ENCODE data around the gene ZFYVE21. TPM values are rescaled to one million over a fixed set of nuclear protein-coding genes. Genes with fewer than 3 reads are reported as not detected.

The ZFYVE21 gene
- total RNA-seq, 1 donor from 2014 or later = 46.9 TPM

DNA sequence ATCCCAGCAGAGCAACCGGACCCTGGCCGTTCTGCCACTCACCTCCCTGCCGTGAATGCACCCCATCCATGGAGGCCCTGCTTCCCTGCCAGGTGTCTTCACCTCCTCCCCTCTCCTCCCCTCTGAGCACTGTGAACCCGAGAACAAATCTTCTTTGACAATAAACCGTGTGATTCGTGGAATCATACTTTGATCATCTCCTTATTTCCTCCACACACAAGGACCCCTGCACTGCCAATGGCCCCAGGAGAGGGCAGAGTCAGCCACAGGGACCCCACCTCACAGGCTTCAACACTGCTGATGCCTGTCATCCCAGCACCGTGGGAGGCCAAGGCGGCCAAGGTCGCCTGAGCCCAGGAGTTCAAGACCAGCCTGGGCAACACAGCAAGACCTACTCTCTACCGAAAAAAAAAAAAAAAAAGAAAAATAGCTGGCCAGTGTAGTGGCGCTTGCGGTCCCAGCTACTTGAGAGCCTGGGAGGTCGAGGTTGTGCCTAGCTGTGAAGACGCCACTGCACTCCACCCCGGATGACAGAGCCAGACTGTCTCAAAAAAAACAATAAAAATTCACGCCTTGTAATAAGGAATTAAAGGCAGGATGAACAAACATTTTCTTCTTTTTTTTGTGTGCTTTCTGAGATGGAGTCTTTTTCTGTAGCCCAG, 1.4 kb upstream of the ZFYVE21 start:
- intact Hi-C loops (cut with DNase I) = loop anchor here (2.0 to 10.0 kb wide), 2 partner anchors 149 to 197 kb away; partner anchors contain the start of genes BAG5 and COA8
- DNase-seq (ENCODE audit: missing footprints) (no peak), ATAC-seq (no peak)

DNA sequence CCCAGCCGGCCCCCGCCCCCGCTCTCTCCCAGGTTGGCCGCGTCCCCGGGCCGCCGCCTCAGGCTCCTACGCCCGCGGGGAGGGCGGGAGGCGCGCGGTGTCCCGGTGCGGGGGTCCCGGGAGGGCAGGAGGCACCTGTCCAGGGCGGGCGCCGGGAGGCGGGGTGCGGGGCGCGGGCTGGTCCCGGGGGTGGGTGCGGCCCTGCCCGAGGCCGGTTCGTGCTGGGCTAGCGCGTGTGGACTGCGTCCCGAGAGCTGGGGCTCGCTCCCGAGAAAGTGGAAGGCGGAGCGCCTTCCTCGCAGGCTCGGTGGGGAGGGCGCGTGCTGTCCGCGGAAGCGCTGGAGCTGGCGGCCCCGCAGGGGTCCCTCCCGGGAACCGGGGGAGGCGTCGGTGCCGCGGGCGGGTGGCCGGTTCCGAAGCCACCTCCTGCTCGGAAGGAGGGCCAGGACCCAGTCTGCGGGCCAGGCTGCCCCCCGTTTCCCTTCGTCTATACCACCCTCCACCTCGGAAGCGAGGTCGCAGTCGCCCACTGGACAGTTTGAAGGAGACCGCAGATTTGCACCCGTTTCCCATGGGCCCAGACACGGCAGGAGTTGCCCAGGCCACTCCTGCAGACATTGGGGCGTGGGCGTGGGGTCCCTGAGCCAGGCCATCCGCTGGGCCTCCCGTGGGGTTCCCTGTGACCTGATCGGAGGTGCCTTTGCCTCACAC, 636 bp downstream of the ZFYVE21 start:
- intact Hi-C loops (cut with DNase I) = loop anchor here (10.0 kb wide), 1 partner anchor 151 kb away; the partner anchor contains the start of genes BAG5 and COA8
- ATAC-seq (no peak), DNase-seq (ENCODE audit: missing footprints) (peak; percentile 66)

DNA sequence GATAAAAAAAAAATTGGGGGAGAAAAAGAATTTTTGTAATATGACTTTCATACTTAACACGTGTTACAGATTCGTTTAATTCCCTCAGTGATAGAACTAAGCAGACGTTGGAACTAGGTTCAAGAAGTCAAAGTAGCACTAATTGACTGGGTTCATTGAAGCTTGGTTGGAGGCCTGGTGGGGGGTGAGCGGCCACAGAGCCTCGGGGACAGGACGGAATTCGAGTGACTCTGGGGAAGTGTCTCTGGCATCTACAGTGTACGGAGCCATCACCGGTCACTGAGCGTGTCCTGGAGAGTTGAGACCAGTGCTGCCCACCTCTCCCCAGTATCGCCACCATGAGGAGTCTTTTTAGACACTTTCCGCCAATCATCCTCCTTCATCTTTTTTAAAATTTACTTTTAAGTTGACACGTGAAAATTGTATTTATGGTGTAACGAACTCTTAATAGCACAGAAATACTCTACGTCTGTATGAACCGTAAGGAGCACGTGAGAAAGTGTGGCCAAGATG, 1.3 kb downstream of the ZFYVE21 start:
- peak; percentile 64 for DNase-seq (ENCODE audit: missing footprints)
- ATAC-seq = no peak
- intact Hi-C loops (cut with DNase I) = loop anchor here (10.0 kb wide), 1 partner anchor 152 kb away; the partner anchor contains the start of genes BAG5 and COA8

DNA sequence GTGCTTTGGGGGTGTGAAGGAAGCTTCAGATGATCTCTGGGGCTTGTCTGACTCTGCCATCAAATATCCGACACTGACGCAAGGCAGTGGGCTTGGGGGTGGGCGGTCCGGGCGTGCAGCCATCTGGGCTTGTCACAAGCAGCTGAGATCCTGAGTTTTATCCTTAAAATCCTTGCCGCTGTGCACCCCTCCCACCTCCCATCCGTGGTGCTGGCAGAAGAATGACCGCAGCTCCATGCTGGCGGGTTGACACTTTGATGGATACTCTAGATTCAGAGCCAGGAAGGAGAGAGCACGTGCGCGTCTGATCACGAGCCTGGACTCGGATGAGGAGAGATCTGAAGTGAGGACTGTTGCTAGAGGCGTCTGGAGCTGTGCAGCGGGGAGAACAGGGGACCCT, 3.0 kb downstream of the ZFYVE21 start:
- ATAC-seq (no peak), DNase-seq (ENCODE audit: missing footprints) (peak; percentile 58)
- intact Hi-C loops (cut with DNase I) = loop anchor here (10.0 kb wide), 1 partner anchor 154 kb away; the partner anchor contains the start of genes BAG5 and COA8

DNA sequence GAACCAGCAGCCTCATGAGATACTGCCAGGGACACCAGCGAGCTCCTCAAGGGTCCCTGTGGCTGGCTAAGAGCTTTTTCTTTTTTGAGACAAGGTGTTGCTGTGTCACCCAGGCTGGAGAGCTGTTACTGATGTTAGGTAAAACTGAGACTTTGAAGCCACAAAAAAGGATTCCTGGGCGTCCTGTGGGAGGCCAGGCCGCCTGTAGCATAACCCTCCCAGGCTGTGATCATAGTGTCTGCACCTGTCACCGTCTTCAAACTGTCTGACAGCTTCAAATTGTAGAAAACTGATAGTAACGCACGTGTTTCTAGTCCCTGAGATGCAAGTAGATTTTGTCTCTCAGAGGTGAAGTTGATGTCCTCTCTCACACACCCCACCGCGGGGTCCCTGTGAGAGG, 4.1 kb downstream of the ZFYVE21 start:
- ATAC-seq (no peak), DNase-seq (ENCODE audit: missing footprints) (no peak)
- intact Hi-C loops (cut with DNase I) = loop anchor here (10.0 kb wide), 1 partner anchor 155 kb away; the partner anchor contains the start of genes BAG5 and COA8

DNA sequence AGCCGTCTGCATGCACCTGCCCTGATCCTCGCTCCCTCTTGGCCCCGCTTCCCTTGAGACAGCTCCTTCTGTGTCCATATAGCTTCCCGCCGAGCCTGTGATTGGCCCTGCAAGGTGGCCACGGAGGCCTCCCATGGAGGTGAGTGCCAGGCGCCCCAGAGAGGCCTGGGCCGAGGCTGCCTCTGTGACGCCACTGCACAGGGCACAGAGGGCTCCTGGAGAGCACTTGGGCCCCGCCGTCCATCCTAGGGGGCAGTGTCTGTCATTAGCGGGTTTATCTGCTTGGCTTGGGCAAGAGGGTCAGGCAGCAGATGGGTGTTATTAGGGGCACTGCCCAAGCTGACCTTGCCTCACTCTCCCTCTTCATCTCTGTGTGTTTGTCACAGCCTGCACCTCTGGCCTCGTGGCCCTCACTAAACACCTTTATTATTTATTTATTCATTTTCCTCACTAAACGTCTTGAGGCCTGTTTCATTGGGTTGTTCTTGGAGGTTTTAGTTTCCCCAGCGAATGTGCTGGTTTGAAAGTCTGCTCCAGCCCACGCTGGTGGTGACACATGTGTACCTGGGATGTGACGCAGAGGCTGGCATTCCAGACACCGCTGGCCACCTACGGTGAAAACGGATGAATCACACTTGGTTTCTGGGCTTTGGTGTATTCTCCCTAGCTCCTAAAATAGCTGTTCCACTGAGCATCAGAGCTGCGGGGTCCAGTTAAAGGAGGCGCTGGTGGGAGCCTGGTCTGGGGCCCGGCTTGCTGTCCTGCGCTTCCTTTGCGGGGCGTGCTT, 5.9 kb downstream of the ZFYVE21 start:
- DNase-seq (ENCODE audit: missing footprints) = no peak
- ATAC-seq = no peak
- intact Hi-C loops (cut with DNase I) = no loop called here

DNA sequence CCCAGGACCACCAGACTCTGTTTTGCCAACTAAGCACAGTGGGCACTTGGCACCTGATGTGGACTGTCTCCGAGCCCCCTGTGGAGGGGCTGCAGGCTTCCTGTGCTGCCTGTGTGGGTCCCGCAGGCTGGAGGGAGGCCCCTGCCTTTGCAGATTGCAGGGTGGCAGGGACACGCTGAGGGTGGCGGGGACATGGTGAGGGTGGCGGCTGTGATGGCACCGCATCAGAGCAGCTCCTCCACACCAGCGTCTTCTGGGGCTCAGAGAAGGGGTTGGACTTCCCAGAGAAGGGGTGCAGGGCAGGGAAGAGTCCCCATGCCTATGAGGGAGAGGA, 8.1 kb downstream of the ZFYVE21 start:
- DNase-seq (ENCODE audit: missing footprints) (no peak), ATAC-seq (no peak)
- intact Hi-C loops (cut with DNase I) = no loop called here

DNA sequence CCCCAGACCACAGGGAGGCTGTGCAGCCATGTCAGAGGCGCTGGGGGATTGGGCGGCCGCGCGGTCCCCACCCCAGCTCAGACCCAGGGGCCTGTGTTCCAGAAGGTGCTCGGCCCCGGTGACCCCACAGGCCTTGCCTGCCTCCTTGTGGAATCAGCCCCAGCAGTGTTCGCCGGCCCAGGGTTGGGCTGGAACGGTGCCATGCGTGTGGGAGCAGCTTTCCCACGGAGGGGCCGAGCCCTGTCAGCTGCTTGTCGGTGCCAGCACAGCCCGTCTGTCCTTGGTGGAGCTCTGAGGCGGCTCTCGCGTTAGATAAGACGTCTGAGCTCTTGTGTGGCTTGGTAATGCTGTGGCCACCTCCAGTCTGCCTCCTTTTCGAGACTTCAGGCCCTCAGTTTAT, 8.5 kb downstream of the ZFYVE21 start:
- peak; percentile 80 for ATAC-seq
- intact Hi-C loops (cut with DNase I) = no loop called here
- DNase-seq (ENCODE audit: missing footprints) = peak; percentile 84

DNA sequence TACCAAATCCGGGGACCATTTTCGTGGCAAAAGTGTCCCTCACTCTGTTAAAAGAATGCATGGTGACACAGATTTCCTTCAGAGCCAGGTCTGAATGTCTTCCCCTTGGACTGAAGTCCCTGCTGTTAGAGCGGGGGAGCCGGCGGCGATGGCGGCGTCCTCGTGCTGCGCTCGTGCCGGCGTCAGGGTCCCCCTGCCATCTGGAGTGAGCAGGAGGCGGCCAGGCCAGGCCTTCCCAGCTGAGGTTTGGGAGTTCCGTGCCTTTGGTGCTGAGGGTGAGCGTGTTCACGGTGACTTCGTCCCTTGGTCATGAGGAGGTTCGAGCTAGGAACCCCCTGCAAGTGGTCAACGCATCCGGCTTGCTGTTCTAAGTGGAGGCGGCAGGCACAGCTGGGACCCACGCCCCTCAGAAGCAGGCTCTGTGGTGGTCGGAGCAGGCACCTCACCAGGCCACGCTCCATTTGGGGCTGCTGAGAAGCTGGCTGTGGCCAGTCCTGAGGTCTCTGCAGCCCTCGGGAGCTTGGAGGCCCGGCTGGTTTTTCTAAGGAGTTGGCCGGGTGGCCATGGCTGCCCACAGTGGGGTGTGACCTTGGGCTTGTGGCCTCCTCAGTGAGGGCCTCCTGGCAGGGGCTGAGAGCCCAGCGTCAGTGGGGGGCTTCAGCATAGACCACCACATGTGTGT, 9.5 kb downstream of the ZFYVE21 start:
- DNase-seq (ENCODE audit: missing footprints) (no peak), ATAC-seq (no peak)
- intact Hi-C loops (cut with DNase I) = no loop called here

DNA sequence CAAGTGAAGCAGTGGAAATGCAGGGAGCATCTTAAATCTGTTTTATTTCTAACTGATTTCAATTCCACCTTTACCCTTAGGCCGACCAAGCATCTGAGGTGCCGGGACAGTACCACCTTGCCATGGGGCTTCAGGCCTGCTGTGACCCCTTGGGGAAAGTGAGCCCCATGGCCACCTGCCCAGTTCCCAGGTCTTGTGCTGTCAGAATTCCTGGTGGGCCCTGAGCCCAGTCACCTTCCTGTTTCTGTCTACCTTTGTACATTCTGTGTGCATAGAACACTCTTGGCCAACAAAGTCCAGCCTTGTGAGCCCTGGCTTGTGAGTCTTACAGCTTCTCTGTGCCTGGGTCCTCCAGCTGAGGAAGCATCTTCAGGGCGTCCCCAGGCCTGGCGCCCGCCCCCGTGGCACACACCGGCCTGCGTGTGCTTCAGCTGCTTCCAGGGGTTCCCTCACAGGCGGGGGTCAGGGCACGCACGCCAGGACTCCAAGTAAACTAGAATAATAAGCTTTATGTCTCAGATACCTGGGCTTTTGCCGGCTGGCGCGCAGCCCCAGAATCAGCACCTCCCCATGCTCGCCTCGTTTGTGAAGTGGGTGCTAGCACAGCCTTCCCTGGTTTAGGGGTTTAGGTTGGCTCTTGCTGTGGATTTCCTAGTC, 10.3 kb downstream of the ZFYVE21 start:
- intact Hi-C loops (cut with DNase I) = no loop called here
- DNase-seq (ENCODE audit: missing footprints) (no peak), ATAC-seq (no peak)

DNA sequence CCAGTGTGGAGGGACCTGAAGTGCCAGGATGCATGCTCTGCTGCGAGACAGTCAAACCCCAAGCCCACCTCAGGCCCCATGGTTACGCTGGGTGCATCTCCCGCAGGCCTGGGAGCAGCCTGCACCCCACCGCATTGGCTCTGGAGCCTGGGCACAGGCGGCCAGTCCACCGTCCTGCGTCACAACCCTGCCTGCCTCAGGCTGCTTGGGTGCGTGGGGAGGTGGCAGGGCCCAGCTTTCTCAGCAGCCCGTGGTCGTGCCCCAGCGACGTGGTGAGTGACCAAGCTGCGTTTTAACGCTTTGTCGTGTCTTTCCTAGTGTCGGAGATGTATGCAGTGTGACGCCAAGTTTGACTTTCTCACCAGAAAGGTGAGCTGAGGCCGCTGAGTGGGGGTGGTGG, 10.9 kb downstream of the ZFYVE21 start:
- no peak for ATAC-seq
- intact Hi-C loops (cut with DNase I) = no loop called here
- no peak for DNase-seq (ENCODE audit: missing footprints)

DNA sequence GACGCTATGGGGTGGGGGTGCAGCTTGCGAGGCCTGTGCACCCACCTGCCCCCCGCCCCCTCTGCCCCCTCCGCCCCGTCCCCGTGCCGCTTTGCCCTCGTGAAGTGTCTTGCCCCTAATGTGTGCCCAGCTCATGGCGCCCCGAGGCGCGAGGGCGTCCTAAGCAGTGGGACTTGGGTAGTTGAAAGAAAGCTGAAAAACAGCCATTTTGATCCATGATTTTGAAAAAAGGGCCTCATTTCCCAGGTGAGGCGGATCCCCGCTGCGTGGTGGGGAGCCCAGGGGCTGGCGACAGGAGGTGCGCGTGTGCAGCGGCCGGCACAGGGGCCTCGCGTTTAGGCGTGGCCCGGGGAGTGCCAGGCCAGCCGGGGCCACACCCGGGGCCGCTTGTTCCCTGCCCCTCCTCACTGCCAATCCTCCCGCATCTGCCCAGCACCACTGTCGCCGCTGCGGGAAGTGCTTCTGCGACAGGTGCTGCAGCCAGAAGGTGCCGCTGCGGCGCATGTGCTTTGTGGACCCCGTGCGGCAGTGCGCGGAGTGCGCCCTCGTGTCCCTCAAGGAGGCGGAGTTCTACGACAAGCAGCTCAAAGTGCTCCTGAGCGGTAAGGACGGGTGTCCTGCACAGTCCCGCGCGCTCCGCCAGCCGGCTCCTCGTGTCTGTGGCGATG, 11.8 kb downstream of the ZFYVE21 start:
- ATAC-seq = no peak
- intact Hi-C loops (cut with DNase I) = no loop called here
- no peak for DNase-seq (ENCODE audit: missing footprints)

DNA sequence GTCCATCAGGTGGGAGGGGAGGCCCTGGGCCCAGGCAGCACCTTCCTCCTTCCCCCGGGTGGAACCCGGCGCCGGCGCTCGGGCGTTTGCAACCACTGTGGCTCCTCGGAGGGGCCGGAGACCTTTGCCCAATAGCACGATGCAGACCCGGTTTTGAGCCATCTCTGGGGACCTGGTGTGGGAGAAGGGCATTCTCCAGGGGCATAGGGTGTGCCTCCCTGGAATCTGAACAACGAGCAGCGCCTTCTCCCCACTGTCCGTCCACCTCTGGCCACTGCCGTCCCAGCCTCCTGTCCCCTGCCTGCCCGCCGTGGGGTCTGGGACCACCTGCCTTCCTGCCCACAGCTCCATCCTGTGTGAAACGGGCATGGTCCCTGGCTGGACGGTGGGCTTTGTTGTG, 12.5 kb downstream of the ZFYVE21 start:
- no peak for DNase-seq (ENCODE audit: missing footprints)
- ATAC-seq = no peak
- intact Hi-C loops (cut with DNase I) = no loop called here

DNA sequence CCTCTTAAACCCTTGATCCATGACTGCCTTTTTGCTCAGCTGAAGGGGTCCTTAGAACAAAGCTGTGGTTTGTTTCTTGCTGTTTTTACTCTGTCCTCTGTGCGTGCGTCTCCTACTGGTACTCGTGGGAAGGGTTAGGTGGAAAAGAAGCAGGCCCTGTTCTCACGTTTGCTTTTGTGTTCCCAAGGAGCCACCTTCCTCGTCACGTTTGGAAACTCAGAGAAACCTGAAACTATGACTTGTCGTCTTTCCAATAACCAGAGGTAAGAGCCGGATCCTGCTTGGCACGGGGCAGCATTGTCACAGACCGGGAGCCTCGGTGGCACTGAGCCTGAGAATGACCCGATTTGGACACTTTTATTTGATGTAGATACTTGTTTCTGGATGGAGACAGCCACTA, 13.1 kb downstream of the ZFYVE21 start:
- DNase-seq (ENCODE audit: missing footprints) = no peak
- intact Hi-C loops (cut with DNase I) = no loop called here
- no peak for ATAC-seq

DNA sequence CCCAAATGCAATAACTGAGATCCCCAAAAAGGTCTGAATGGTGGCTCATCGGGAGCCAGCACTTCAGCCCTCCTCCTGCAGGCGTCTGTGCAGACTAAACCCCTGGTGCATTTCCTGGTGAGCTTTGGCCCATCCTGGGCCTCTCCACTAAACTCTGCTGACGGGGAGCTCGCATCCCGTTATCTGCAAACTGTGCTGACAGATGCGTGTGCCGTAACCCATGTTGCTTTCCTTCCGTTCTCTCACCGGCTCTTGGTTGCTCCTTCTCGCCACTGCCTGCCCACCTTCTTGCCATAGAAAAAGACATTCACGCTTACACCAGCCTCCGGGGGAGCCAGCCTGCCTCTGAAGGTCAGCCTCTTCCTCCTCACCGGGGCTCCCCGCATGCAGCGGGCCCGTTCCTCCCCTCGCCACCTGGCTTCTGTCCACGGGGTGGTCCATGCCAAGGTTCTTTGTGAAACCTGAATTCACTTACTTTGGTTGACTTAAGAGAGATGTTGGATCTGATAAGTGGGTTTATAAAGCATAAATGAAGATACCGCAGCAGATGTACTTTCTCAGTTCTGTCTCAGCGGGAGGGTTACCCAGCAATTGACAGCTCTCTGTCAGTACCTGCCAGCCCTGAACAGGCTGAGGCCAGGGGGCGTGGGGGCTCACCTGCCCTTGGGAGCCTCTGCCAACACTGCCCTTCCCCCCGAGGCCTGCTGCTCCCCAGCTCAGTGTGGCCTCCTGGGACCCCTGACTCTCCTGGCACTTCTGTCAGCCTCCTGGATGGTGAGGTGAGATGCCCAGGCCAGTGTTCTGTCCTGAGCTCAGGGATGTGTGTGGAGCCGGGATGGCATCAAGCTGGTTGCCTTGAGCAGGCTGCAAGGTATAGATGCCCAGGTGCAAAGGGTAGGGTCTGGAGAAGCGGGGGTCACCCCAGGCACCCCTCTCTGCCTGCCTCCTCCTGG, 14.2 kb downstream of the ZFYVE21 start:
- intact Hi-C loops (cut with DNase I) = no loop called here
- ATAC-seq (no peak), DNase-seq (ENCODE audit: missing footprints) (peak; percentile 11)

DNA sequence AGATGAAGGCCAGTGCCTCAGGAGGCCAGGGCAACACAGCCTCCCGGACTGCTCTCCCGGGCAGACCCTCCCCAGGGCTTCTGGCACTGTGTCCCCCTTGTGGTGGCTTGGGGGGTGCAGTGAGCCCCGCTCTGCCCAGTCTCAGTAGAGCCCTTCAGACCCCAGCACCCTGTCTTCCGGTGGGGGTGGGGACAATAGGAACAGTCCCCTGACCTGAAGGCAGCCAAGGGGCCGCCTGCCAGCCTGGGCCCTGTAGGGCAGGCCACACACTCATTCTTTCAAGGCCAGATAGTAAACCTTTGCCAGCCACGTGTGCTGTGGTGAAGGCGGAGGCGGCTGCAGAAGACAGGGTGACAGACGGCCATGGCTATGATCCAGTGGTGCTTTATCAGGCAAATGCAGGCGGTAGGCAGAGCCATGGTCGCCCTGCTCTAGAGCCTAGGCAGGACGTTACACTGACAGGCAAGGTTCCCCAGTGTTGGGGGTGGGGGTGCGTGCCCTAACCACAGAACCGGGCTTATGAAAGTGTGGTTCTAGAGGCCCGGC, 15.0 kb downstream of the ZFYVE21 start:
- intact Hi-C loops (cut with DNase I) = no loop called here
- ATAC-seq = peak; percentile 85

DNA sequence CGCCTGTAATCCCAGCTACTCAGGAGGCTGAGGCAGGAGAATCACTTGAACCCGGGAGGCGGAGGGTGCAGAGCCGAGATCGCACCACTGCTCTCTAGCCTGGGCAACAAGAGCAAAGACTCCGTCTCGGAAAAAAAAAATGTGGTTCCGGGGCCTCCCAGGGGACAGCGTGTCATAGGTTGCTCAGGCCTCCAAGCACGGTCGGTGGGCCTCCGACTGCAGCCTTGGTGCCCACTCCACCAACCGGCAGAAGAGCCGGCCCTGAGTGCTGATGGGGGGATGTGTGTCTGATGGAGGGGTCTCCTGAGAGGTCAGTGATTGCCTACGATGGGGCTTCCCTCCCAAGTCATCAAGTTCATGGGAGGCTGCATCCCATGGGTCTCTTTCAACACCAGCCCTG, 15.9 kb downstream of the ZFYVE21 start:
- intact Hi-C loops (cut with DNase I) = no loop called here
- DNase-seq (ENCODE audit: missing footprints) (peak; percentile 22), ATAC-seq (no peak)

More for the DNA sequence above, 15.0 kb downstream of the ZFYVE21 start:
- peak; percentile 78 for DNase-seq (ENCODE audit: missing footprints)
